ENCODE measurements around the gene NEK7. TPM values are rescaled to one million over a fixed set of nuclear protein-coding genes. Genes with fewer than 3 reads are reported as not detected.

NEK7 gene
- total and polyA plus RNA-seq, 10 donors, result 16.9 to 120 (median 73.2) TPM

GRCh38 chr1:198291924-198292323 lies 135.1 kb downstream of the NEK7 start:
- Histone ChIP-seq H3K9me3 (no peaks in the 10 kb centered on the region), H3K36me3 (peaks cover 0 to 49% (median under 1%) of the 10 kb centered on the region in 6 donors), H3K4me3 (no peak overlapping the region), H3K27ac (no peak overlapping the region), H3K27me3 (replicated peaks in 1 of 7) (no peaks in the 10 kb centered on the region), H3K4me1 (peaks cover 0 to 27% (median 7%) of the 10 kb centered on the region in 6 donors)
- intact Hi-C loops (cut with DNase I; ENCODE audit: low total_unique reads), result no loop called here
- TF ChIP-seq CTCF (IDR thresholded peaks at IDR 0.05 in 8 of 11, conservative IDR thresholded peaks at IDR 0.05 in 3 of 11), result no peak
- TF ChIP-seq POLR2A (IDR thresholded peaks at IDR 0.05), result no peak
- no peak for TF ChIP-seq POLR2AphosphoS5 (IDR thresholded peaks at IDR 0.05)
- no peak for DNase-seq

- Histone ChIP-seq H3K9me3 (no peaks in the 10 kb centered on the region), H3K27me3 (replicated peaks in 1 of 7) (no peaks in the 10 kb centered on the region), H3K27ac (no peak overlapping the region), H3K4me3 (no peak overlapping the region), H3K36me3 (peaks cover 0 to 64% (median 6%) of the 10 kb centered on the region in 6 donors), H3K4me1 (peaks cover 0 to 12% (median 4%) of the 10 kb centered on the region in 6 donors)
- intact Hi-C loops (cut with DNase I; ENCODE audit: low total_unique reads), result no loop called here
- no peak for DNase-seq
- TF ChIP-seq CTCF (IDR thresholded peaks at IDR 0.05 in 8 of 11, conservative IDR thresholded peaks at IDR 0.05 in 3 of 11), result no peak
- TF ChIP-seq POLR2AphosphoS5 (IDR thresholded peaks at IDR 0.05), result no peak
- TF ChIP-seq POLR2A (IDR thresholded peaks at IDR 0.05), result no peak
- 85 to 90% (median 88%) methylated on average over 8 of the region's 8 CpGs for WGBS, 5 donors
These were observed 138.4 kb downstream of the NEK7 start for GRCh38 chr1:198295225-198295624.

DNA sequence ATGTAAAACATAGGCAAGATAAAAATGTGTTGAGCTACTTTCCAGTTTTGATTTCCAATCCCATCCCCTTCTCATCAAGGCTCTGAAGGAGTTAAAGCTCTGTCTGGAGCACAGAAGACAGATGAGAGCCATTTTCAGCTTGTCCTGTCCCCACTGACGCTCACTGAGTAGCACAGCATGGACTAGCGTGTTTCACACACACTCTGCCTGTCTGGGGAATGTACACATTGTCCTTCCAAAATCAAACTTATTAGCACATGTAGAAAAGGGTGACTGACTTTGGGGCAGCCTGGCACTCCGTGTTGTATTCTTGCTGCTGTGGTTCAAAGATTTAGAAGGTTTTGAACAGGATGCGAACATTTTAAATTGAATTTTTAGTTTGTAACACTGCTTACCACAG lies 139.2 kb downstream of the NEK7 start:
- H3K9me3 ChIP-seq, result no peaks in the 10 kb centered on the region
- H3K4me3 ChIP-seq, result no peak overlapping the region
- H3K27me3 ChIP-seq (replicated peaks in 1 of 7), result no peaks in the 10 kb centered on the region
- TF ChIP-seq POLR2AphosphoS5 (IDR thresholded peaks at IDR 0.05), result no peak
- no peak for TF ChIP-seq CTCF (IDR thresholded peaks at IDR 0.05 in 8 of 11, conservative IDR thresholded peaks at IDR 0.05 in 3 of 11)
- TF ChIP-seq POLR2A (IDR thresholded peaks at IDR 0.05), result no peak
- H3K36me3 ChIP-seq, result peaks cover 0 to 70% (median 6%) of the 10 kb centered on the region in 6 donors
- no peak overlapping the region for H3K27ac ChIP-seq
- 87 to 93% (median 88%) methylated on average over 4 of the region's 4 CpGs for WGBS, 5 donors
- no peak for DNase-seq
- intact Hi-C loops (cut with DNase I; ENCODE audit: low total_unique reads), result no loop called here
- H3K4me1 ChIP-seq, result peaks cover 0 to 5% (median under 1%) of the 10 kb centered on the region in 6 donors

DNA sequence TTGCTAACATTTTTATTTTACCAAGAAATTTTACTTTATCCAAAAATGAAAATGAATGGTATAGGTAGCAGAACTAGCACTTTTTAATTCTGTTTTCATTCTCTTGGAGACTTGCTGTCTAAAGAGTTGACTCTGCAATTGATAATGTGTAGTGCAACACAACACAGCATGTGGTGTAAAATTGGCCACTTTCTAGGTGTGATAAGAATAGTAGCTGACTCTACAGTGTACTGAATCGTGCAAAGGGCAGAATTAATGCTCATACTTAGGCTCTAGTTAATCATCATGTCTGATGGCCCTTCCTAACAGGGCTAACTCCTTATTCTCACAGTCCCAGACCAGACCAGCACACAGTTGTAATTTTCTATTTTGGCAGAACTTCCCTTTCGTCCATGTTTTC lies 140.5 kb downstream of the NEK7 start:
- intact Hi-C loops (cut with DNase I; ENCODE audit: low total_unique reads), result no loop called here
- no peaks in the 10 kb centered on the region for H3K9me3 ChIP-seq
- 87 to 98% (median 94%) methylated on average over 2 of the region's 2 CpGs for WGBS, 5 donors
- TF ChIP-seq CTCF (IDR thresholded peaks at IDR 0.05 in 8 of 11, conservative IDR thresholded peaks at IDR 0.05 in 3 of 11) (no peak), POLR2A (IDR thresholded peaks at IDR 0.05) (no peak), POLR2AphosphoS5 (IDR thresholded peaks at IDR 0.05) (no peak)
- H3K27me3 ChIP-seq (replicated peaks in 1 of 7), result no peaks in the 10 kb centered on the region
- no peak overlapping the region for H3K27ac ChIP-seq
- peaks cover 0 to 4% (median 0%) of the 10 kb centered on the region in 6 donors for H3K4me1 ChIP-seq
- H3K36me3 ChIP-seq, result peaks cover 0 to 78% (median 7%) of the 10 kb centered on the region in 6 donors
- DNase-seq, result no peak
- no peak overlapping the region for H3K4me3 ChIP-seq

All from spleen (tissue), 11 donors.